ENCODE data around the gene CCR7.
A peak's percentile ranks its signal among the peaks of the same experiment; 100 is the strongest.

The CCR7 gene

GRCh38 chr17:40535924-40536294 is 29.4 kb downstream of the CCR7 start:
- DNase-seq, result no peak

DNA sequence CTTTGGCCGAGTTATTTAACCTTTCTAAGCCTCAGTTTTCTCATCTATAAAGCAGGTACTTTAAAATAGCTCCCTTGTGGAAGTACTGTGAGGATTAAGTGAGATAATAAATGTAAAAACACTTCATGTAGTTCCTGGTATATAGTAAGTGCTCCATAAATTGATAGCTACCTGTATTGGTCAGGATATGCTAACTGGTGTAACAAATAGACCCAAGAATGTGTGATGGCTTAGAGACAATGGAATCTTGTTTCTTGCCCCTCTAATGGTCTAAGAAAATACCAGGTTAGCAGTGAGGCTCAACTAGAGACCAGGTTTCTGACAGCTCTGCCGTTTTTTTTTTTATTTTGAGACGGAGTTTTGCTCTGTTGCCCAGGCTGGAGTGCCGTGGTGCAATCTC is 29.8 kb downstream of the CCR7 start:
- no peak for DNase-seq

- peak; percentile 45 for DNase-seq
Observed at GRCh38 chr17:40534371-40535189, 30.7 kb downstream of the CCR7 start.

DNA sequence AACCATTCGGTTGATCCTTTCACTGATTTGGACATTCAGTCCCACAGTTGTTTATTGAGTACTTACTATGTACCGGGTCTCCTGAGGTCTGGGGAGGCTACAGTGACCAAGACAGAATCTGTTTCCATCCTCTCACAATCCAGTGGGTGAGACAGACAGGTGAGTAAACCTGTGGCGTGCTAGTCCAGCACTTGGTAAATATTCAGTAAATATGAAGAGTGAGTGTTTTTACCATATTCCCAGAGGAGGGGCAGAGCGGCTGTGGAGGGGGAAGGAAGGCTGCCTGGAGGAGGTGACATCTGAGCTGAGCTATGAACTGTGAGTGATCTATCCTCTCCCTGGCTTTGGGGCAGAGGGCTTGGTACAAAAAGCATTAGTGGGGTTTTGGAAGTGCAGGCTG is 31.4 kb downstream of the CCR7 start:
- no peak for DNase-seq

DNA sequence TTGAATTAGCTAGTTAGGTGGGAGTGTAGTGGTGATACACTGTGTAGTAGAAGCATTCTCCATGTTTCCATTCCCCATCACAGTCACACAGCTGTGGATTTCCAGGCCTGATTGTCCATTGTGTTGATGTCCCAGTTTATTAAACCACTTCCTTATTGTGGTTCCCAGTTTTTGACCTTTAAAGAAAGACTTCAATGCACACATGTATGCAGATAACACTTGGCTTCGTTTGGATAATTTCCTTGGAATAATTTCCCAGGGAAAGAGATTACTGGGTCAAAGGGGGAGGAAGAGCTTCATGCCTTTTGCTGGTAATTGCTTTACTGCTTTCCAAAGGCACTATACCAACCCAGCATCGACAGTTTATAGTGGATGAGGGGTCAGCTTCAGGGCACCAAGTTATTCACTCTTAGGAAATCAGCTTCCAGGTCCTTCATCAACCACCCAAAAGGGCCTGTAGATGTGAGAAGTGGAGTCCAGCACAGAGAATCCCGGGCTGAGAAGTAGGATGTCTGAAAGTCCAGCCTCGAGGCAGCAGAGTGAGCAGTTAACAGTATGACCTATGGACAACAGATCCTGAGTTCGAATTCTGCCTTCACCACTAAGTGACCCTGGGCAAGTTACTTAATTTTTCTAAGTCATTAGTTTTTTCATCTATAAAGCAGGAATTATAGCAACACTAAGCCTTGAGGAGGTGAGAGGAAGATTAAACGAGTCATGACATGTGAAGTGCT is 32.6 kb downstream of the CCR7 start:
- DNase-seq, result no peak

GRCh38 chr17:40531051-40531991 is 34.0 kb downstream of the CCR7 start:
- DNase-seq, result no peak

DNA sequence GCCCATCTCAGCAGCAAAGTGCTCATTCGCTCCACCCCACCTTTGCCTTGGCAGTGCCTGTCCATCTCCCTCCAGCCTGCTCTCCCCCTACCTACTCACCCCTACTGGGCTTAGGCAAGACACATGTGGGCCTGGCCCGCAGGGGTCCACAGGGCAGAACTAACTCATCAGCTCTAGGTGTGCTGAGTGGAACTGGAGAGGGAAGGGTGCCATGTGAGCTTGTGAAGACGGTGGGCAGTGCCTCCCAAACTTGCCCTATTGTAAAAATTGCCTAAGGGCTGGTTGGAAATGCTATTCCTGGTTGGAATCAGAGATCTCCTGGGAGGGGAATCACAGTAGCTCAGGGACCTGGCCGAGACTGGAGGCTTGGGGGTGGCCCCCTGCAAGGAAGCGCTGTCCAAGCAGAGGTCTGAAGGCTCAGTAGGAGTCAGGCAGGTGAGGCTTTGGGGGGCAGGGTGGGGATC is 34.7 kb downstream of the CCR7 start:
- DNase-seq, result no peak

- DNase-seq, result no peak
Observed at GRCh38 chr17:40529991-40530390, 35.3 kb downstream of the CCR7 start.

DNA sequence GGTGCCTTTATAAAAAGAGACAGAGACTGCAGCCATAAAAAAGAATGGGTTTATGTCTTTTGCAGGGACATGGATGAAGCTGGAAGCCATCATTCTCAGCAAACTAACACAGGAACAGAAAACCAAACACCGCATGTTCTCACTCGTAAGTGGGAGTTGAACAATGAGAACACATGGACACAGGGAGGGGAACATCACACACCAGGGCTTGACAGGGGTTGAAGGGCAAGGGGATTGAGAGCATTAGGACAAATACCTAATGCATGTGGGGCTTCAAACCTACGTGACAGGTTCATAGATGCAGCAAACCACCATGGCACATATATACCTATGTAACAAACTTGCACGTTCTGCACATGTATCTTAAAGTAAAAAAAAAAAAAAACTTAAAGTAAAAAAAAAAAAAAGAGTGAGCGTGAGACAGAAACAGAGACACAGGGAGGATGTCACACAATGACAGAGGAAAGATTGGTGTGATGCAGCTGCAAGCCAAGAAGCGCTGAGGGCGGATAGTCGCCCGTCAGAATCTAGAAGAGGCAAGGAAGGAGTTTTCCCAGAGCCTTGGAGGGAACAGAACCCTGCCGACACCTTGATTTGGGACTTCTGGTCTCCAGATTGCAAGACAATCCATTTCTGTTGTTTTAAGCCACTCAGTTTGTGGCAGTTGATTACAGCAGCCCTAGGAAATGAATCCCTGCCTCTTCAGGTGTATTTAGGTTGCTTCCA is 36.4 kb downstream of the CCR7 start:
- DNase-seq, result no peak

- no peak for DNase-seq
Observed at GRCh38 chr17:40526668-40527067, 38.6 kb downstream of the CCR7 start.

- DNase-seq, result no peak
Observed at GRCh38 chr17:40525294-40525693, 40.0 kb downstream of the CCR7 start.

DNA sequence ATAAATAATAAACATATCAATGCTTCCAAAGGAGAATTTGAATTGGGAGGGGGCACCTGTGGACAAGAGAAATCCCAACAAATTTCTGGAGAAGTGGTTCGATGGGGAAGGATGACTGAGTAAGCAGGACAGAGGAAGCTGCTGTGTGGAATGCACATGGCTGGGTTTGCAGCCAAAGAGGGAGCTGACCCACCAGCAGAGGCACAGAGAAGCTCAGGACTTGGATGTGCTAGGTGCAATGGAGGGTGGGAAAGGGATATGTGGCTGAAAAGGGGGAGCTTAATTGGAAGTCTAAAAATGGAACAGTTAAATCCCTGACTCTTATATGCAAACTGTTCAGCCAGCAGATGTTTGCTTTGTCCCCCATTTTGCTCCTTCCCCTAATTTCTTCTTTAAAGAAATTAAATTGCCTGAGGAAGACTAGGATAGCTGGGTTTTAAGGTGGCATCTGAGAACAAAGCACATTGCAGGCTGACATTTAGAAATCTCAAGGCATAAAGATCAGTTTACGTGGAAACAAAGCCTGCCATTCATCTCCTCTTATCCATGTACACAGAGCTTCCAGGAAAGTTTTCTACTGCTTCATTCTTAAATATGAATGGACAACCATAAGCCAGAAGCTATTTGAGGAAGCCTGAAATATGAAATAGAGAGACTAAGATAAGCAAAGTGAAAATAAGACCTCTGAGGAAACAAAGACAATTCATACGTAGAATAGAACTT is 40.9 kb downstream of the CCR7 start:
- DNase-seq, result no peak

- DNase-seq, result no peak
Observed at GRCh38 chr17:40522961-40523310, 42.3 kb downstream of the CCR7 start.

- no peak for DNase-seq
Observed at GRCh38 chr17:40522250-40522960, 42.9 kb downstream of the CCR7 start.

DNA sequence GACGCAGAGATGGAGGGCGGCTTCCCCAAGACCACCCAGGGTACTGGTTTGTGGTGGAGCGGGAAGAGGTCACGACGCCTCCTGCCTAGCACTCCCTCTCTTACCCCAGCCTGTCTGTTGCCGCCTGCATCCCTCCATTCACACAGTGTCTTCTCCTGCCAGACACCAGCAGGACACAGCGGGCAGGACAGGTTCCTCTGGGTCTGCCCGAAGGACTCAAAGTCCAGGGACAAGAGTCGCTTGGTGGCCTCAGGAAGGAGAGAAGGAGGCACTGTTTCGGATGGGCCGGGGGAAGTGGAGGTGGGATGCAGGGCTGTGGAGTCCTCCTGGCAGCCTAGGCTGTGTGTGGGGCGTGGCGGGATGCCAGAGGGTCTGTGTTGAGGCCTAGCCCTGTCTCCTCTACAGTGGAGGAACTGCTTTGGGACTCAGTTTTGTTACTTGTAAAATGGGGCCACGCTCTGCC is 44.2 kb downstream of the CCR7 start:
- DNase-seq, result no peak

GRCh38 chr17:40519089-40519775 is 46.0 kb downstream of the CCR7 start:
- DNase-seq, result no peak

GRCh38 chr17:40518401-40519088 is 46.7 kb downstream of the CCR7 start:
- no peak for DNase-seq

DNA sequence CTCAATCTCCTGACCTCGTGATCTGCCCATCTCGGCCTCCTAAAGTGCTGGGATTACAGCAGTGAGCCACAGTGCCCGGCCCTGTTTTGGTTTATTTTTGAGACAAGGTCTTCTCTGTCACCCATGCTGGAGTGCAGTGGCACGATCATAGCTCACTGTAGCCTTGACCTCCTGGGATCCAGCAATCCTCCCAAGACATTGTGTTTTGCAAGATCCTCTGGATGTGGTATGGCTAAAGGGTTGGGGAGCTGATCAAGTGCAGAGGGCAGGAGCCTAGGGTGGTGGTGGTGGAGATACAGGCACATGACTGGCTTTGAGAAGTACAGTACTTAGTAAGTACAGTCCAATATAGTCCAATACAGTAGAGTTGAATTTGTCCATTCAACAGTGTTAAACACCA is 47.3 kb downstream of the CCR7 start:
- no peak for DNase-seq

GRCh38 chr17:40517286-40517662 is 48.0 kb downstream of the CCR7 start:
- DNase-seq, result no peak

Measured in right kidney (tissue), 1 donor.